OCI-LY7 (cell line): Measurements from ENCODE around the gene MET.

Experiments used
- CTCF ChIP-seq: fragments of 200-600 bp; sonication (generic); conservative IDR thresholded peaks from 2 replicates; pipeline ENCODE4 v1.5.1; 2014; ENCODE audit warnings: mild to moderate bottlenecking, antibody characterized with exemption, low read length, moderate library complexity, mixed read lengths
- EZH2phosphoT487 ChIP-seq: fragments of 200-600 bp; sonication (generic); IDR thresholded peaks from 2 replicates; pipeline ENCODE4 v1.6.1; 2018; ENCODE audit warnings: low read depth, borderline replicate concordance, mild to moderate bottlenecking, mixed run types, antibody characterized with exemption, low read length, moderate library complexity, mixed read lengths

- TF ChIP-seq CTCF: no peak
- TF ChIP-seq EZH2phosphoT487: no peak
Measured at GRCh38 chr7:116683786-116684185, 11.8 kb downstream of the MET start.
